Activated CD8-positive, alpha-beta memory T cell treated with anti-CD3 and anti-CD28 coated beads for 1 hour (primary cell): ENCODE results near the gene PKNOX2.

Experiments used
- DNase-seq, 2 donors: peaks; one replicate each; pipeline ENCODE4 v3.0.0-alpha.2; 2020; ENCODE audit warnings: low read depth in 1 of 2; ENCODE audit errors: extremely low read depth in 1 of 2

The PKNOX2 gene

DNA sequence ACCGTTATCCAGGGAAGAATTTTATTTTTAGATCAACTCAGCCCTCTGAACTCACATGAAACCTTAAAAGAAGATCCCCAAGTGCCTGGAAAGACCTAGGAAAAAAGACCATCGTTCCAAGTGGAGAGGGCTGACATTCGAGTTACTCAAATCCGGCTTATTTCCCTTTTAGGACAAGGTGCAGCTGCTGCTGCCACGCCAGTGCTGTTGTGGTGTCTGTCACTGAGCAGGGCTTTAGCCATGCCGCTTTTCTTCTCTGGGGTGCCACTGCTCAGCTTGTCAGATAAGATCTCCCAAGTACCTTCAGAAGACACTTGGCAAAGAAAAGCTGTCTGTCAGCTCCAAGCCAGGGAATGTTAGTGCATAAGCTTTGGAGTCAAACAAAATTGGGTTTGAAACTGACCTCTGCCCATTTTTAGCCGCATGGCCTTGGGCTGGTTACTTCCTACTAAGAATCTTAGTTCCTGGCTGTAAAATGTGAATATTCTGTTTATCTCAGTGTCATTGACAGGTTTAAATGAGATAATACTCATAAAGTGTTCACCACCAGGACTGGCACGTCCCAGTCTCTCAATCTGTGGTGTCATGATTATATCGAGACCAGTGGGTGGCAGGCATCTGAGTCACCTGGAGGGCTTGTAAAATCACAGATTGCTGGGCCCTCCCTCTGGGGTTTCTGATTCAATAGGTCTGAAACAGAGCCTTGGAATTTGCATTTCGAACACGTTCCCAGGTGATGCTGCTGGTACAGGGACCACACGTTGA lies 117.5 kb downstream of the PKNOX2 start:
- no peak for DNase-seq

DNA sequence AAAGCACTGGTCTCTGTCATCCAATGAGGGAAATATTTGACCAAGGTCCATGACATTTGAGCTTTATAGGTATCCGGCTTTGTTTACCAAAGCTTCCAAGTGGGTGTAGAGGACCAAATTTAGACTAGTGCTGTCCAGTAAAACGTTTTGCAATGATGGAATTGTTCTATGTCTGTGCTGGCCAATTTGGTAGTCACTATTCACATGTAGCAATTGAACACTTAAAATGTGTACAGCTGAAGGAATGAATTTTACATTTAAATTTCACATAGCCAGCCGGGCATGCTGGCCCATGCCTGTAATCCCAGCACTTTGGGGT lies 118.0 kb downstream of the PKNOX2 start:
- DNase-seq: no peak

GRCh38 chr11:125284245-125284850 lies 119.8 kb downstream of the PKNOX2 start:
- DNase-seq: no peak

DNA sequence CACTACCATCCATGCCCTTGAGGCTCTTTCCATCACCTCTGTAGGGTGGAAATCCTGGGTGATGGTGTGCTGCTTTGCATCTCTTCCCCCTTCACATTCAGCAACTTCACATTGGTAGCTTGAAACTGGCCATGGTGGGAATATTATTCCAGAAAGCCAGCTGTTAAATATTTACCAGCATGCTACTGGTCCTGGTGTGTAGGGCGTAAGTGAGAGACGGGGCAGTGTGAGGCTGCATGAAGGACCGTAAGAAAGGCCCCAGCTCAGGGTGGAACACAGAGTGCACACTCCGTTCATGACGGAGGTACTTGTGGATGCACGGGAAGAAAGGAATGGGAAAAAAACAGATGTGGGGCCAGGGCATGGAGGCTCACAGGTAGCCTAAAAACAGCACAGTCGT lies 121.3 kb downstream of the PKNOX2 start:
- DNase-seq: no peak

GRCh38 chr11:125286486-125286885 lies 121.9 kb downstream of the PKNOX2 start:
- no peak for DNase-seq

DNA sequence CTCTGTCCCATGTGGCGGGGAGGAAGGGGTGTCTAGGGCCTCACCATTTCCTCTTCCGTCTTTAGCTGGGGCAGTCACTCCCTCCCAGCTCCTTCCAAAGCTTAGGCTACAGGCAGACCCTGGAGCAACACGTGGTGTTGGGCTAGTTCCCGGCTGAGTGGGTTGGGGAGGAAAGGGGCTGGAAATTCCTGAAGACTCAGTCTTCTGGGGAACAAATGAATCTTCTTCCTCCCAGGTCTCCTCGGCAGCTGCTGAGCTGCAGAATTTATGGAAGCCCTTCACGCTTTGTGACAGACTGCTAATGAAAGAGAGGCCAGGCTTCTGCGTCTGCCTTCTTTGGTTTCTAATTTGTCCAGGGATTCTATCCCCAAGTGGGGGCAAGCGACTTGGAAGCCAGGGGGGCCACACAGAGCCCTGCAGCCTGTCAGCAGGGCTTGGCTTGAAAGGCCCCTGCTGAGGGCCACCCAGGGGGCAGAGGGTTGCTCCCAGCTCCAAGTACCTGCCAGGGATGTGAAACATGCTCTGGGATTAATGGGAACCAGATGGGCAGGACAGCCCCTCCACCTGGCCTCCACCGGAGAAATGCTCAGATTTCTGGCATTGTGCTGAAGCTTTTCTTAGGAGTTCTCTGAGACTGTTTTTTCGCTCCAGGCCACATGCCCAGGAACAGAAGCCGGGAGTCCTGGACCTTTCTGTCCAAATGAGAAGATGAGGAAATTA lies 123.1 kb downstream of the PKNOX2 start:
- no peak for DNase-seq

GRCh38 chr11:125289419-125290098 lies 125.0 kb downstream of the PKNOX2 start:
- no peak for DNase-seq

GRCh38 chr11:125290263-125290662 lies 125.7 kb downstream of the PKNOX2 start:
- DNase-seq: no peak

GRCh38 chr11:125292100-125292499 lies 127.5 kb downstream of the PKNOX2 start:
- no peak for DNase-seq

GRCh38 chr11:125293596-125293995 lies 129.0 kb downstream of the PKNOX2 start:
- DNase-seq: no peak

DNA sequence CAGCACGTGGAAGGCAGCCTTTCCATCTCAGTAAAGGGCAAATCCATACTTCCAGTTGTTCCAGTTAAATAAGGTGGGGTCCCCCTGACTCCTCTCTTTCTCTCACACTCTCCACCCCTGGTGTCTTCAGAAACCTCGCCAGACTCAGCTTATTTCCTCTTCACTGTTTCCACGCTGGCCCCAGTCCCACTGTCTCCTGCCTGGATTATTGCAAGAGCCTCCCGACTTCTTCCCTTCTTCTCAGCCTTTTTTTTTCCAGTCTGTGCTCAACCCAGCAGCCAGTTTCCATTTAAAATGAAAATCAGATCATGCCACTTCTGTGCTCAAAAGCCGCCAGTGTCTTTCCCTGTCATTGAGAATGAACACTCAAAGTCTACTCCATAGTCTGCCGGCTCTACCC lies 131.4 kb downstream of the PKNOX2 start:
- DNase-seq: no peak

GRCh38 chr11:125297346-125297915 lies 132.9 kb downstream of the PKNOX2 start:
- no peak for DNase-seq

DNA sequence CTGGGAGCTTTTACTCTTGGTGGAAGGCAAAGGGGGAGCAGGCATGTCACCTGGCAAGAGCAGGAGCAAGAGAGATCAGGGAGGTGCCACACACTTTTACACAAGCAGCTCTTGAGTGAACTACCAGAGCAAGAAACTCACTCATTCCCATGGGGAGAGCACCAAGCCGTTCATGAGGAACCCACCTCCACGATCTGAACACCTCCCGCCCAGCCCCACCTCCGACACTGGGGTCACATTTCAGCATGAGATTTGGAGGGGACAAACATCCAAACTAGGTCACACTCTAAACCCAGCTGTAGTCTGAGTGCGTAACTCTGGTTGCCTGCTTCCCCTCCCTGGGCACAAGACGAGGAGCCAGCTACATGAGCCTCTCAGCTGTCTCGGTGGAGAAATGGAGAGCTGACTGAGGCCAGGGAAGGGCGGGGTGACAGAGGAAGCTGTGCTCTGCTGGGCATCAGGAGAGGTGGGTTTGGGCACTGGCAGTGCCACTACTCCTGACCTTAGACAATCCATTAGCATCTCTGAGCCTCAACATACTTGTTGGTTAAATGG lies 134.6 kb downstream of the PKNOX2 start:
- DNase-seq: no peak

- no peak for DNase-seq
Observed at GRCh38 chr11:125299821-125300220, 135.3 kb downstream of the PKNOX2 start.

DNA sequence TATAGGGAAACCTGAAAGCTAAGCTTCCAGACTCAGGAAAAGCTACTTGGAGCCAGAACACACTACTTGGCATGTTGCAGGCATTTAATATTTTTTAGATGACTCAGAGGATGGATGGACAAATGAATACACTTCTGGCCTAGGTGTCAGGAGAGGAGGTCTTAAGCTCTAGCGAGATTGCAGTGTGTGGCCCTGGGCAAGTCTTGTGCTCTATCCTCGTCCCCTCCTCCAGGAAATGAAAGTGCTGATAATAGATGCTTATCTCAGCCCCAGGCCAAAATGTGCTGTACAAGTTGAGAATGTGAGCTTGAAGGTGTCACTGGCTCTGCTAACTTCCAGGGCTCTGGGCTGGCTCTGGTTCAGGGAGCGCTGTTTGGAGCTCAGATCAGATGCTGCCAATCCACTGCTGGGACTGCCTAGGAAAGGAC lies 136.3 kb downstream of the PKNOX2 start:
- DNase-seq: no peak

DNA sequence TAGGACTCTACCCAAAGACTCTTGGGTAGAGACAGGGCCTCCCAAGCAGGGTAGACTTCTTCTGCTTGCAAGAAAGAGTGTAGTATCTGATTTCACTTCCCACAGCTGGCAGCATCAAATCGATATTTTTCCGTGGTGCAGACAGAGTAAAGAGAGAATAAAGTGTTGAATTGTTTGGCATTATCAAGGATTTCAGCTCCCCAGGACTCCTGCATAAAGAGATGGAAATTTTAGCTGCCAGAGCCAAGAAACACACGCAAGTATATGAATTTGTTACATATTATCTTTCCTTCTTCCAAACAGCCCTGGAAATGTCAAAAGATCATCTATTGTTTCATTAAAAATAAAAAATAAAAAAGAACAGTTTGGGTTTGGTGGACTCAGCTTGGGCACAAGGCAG lies 136.8 kb downstream of the PKNOX2 start:
- no peak for DNase-seq

DNA sequence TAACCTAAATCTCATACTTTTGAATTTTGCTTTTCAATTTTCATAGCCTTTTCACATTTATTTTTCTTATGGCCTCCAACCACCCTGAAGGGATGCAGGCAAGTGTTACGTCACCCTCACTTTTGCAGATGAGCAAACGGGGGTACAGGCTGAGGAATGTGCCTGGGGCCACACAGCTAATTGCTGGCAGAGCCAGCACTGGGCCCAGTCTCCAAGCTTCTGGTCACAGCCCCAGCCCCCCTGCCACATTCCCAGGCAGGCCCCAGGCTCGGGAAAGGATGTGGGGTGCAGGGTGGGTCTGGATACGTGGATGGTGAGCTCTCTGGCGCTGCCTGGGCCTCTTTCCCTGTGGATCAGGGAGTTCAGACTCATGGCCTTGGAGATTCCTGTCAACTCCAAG lies 138.6 kb downstream of the PKNOX2 start:
- DNase-seq: no peak

DNA sequence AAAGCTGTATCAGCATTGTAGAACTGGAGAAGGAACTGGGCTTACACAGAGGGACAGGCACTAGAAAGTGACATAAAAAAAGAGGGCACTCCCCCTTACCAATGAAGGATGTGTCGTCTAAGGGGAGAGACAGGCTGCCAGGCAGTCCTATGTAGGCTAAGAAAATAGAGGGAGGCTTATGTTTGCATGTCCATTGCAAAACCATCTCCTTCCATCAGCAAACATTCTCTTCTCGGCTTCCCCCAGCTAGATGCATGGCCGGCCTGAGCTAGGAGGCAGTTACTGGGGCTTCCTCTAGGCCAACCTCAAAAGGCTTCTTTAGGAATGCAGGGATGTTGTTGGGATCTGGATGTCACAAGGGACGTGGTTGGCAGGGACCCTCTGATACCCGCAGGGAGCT lies 139.1 kb downstream of the PKNOX2 start:
- DNase-seq: no peak

GRCh38 chr11:125304136-125304535 lies 139.6 kb downstream of the PKNOX2 start:
- DNase-seq: no peak

DNA sequence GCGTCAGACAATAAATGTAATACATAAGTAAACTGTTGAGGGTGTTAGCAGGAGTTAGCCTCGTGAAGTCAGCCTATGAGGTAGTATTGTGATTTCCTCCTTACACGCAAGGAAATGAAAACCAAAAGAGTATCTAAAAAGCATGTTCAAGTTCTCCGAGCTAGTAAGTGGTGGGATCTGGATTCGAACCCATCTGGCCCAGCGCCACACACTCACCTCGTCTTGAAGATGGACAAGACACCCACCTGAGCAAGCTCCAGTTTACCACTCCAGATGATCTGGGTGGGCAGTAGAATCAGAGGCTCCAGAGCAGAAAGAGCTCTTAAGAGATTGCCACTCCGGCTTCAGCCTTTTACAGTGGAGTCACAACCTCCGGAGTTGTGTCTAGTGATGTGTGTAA lies 140.3 kb downstream of the PKNOX2 start:
- no peak for DNase-seq

- DNase-seq: no peak
Observed at GRCh38 chr11:125305345-125305744, 140.8 kb downstream of the PKNOX2 start.
